K562 (cell line): ENCODE data around the gene LLPH. TPM values are rescaled to one million over a fixed set of nuclear protein-coding genes. Genes with fewer than 3 reads are reported as not detected.

Experiments
- ATAC-seq: fragments of 200-7000 bp; cut with Tn5 transposase; 3 replicates; pipeline ENCODE4 v1.9.1; 2020; ENCODE audit warnings: moderate library complexity
- BruUV-seq: library from RNA; stranded (reverse); fragments of 400-500 nt; replicated peaks from 2 replicates; lab custom pipeline; 2021; lab: Mats Ljungman, UMichigan
- CTCF ChIA-PET: fragments of 300-600 bp; formaldehyde crosslinking; extraction: SDS; loops from one replicate; lab custom pipeline; 2021; ENCODE audit warnings: low intra/inter-chr PET ratio; lab: Yijun Ruan, JAX
- POLR2A ChIA-PET: fragments of 300-600, 350-650 bp; sonication (Branson Sonifier 250); formaldehyde crosslinking; extraction: SDS; loops from one replicate; lab custom pipeline; 2021; ENCODE audit warnings: antibody characterized with exemption, inconsistent platforms; lab: Yijun Ruan, JAX
- DNase-seq, 4 experiments: peaks; one replicate each; pipeline versions ENCODE4 v3.0.0 to v3.0.0-alpha.2; 2011 to 2018; ENCODE audit warnings: low spot score in 3 of 4, mixed read lengths in 3 of 4; ENCODE audit errors: extremely low read depth in 1 of 4
- FAIRE-seq: peaks from 2 replicates; lab custom pipeline; 2011; peaks lifted over from hg19 to GRCh38; lab: Jason Lieb, UNC
- H2AFZ ChIP-seq: 2 replicates; pipeline ENCODE4 v1.6.0; 2011; ENCODE audit warnings: low read depth, low read length, control low read depth, inconsistent platforms
- H3K27ac ChIP-seq: fragments of 200-600 bp; 3 replicates; pipeline ENCODE4 v1.8.0; 2011; ENCODE audit warnings: low read depth, mild to moderate bottlenecking, control low read depth, inconsistent platforms, low read length, moderate library complexity, mixed read lengths; ENCODE audit errors: extremely low read depth
- H3K27me3 ChIP-seq, 2 experiments: fragments of 300-600 bp in 1 of 2; 2 replicates in 1 of 2; 3 replicates in 1 of 2; pipeline versions ENCODE4 v1.6.0 to v1.8.0; 2011; ENCODE audit warnings: inconsistent platforms in 2 of 2, low read length in 2 of 2, mild to moderate bottlenecking in 1 of 2, mixed read lengths in 1 of 2, moderate library complexity in 1 of 2; ENCODE audit not compliant: control insufficient read depth in 2 of 2, insufficient read depth in 2 of 2
- H3K36me3 ChIP-seq: fragments of 300-600 bp; 3 replicates; pipeline ENCODE4 v1.8.0; 2011; ENCODE audit warnings: mild to moderate bottlenecking, low read length, inconsistent platforms; ENCODE audit not compliant: control insufficient read depth, insufficient read depth
- H3K4me1 ChIP-seq, 2 experiments: fragments of 200-600 bp in 1 of 2; replicated peaks in 1 of 2; 2 replicates in 1 of 2; 3 replicates in 1 of 2; pipeline versions ENCODE4 v1.5.1 to v1.8.0; 2011; ENCODE audit warnings: inconsistent platforms in 2 of 2, low read length in 2 of 2, mild to moderate bottlenecking in 1 of 2, mixed read lengths in 1 of 2, moderate library complexity in 1 of 2; ENCODE audit not compliant: control insufficient read depth in 2 of 2, insufficient read depth in 2 of 2
- H3K4me2 ChIP-seq: 2 replicates; pipeline ENCODE4 v1.6.1; 2011; ENCODE audit warnings: low read length, control low read depth, inconsistent platforms, mixed read lengths; ENCODE audit not compliant: insufficient read depth
- H3K4me3 ChIP-seq: fragments of 200-600 bp; sonication (generic), shearing (Covaris generic); 2 replicates; pipeline ENCODE4 v1.5.1; 2016; ENCODE audit warnings: control low read depth, inconsistent platforms
- H3K79me2 ChIP-seq: fragments of 200-600 bp; 3 replicates; pipeline ENCODE4 v1.8.0; 2011; ENCODE audit warnings: low read length, inconsistent platforms; ENCODE audit not compliant: control insufficient read depth, insufficient read depth
- H3K9ac ChIP-seq, 2 experiments: 2 replicates each; pipeline versions ENCODE4 v1.6.0 to v1.6.1; 2011; ENCODE audit warnings: low read depth in 2 of 2, low read length in 2 of 2, control low read depth in 1 of 2, inconsistent platforms in 1 of 2, mild to moderate bottlenecking in 1 of 2, mixed read lengths in 1 of 2; ENCODE audit not compliant: insufficient read depth in 1 of 2
- H3K9me1 ChIP-seq: one replicate; pipeline ENCODE4 v1.6.0; 2011; ENCODE audit warnings: inconsistent platforms, mild to moderate bottlenecking, low read length, moderate library complexity; ENCODE audit not compliant: control insufficient read depth, insufficient read depth
- H3K9me3 ChIP-seq: replicated peaks from 2 replicates; pipeline ENCODE4 v1.5.1; 2011; ENCODE audit warnings: low read depth, low read length, inconsistent platforms; ENCODE audit not compliant: control insufficient read depth, insufficient read depth
- H4K20me1 ChIP-seq: replicated peaks from 2 replicates; pipeline ENCODE4 v1.6.1; 2011; ENCODE audit warnings: low read length, inconsistent platforms, mixed read lengths; ENCODE audit not compliant: control insufficient read depth, insufficient read depth
- CEBPB ChIP-seq: fragments of 450-650 bp; IDR thresholded peaks from 2 replicates; pipeline ENCODE4 v1.6.1; 2016; ENCODE audit warnings: missing genetic modification characterization, missing compliant biosample characterization
- CEBPG ChIP-seq, 3 experiments: fragments of 200-800 bp in 1 of 3; sonication (Bioruptor generic) in 1 of 3; sonication (generic) in 1 of 3; formaldehyde crosslinking in 1 of 3; IDR thresholded peaks in 2 of 3; conservative IDR thresholded peaks in 1 of 3; 2 replicates each; pipeline versions ENCODE4 v1.6.1 to v1.8.0; 2016 to 2022; ENCODE audit warnings: missing compliant biosample characterization in 2 of 3, missing genetic modification characterization in 2 of 3, mild to moderate bottlenecking in 1 of 3, missing genetic modification reagents in 1 of 3
- ELF4 ChIP-seq: fragments of 450-650 bp; formaldehyde crosslinking; IDR thresholded peaks from 2 replicates; pipeline ENCODE4 v1.4.0; 2022; ENCODE audit warnings: missing genetic modification characterization
- MLX ChIP-seq, 2 experiments: fragments of 450-650 bp in 1 of 2; sonication (generic) in 1 of 2; formaldehyde crosslinking; conservative IDR thresholded peaks; 2 replicates each; pipeline versions ENCODE4 v1.4.0 to v1.8.1; 2020 to 2022; ENCODE audit warnings: mild to moderate bottlenecking in 1 of 2, missing genetic modification reagents in 1 of 2
- MTA3 ChIP-seq: fragments of 450-650 bp; formaldehyde crosslinking; IDR thresholded peaks from 2 replicates; pipeline ENCODE4 v1.6.1; 2017; ENCODE audit warnings: mild to moderate bottlenecking, borderline replicate concordance
- NONO ChIP-seq, 2 experiments: fragments of 200-400 bp in 1 of 2; fragments of 450-650 bp in 1 of 2; formaldehyde crosslinking in 1 of 2; IDR thresholded peaks; 2 replicates each; pipeline ENCODE4 v1.6.1; 2017; ENCODE audit warnings: low read depth in 2 of 2, mild to moderate bottlenecking in 2 of 2, moderate library complexity in 2 of 2, low read length in 1 of 2
- SMC3 ChIP-seq: conservative IDR thresholded peaks from 2 replicates; pipeline ENCODE4 v1.6.1; 2011; ENCODE audit warnings: low read depth, low read length, improper control_type of control experiment; ENCODE audit not compliant: insufficient read depth
- SRSF1 ChIP-seq: fragments of 200-400 bp; formaldehyde crosslinking; IDR thresholded peaks from 2 replicates; pipeline ENCODE4 v1.6.1; 2017; ENCODE audit warnings: mild to moderate bottlenecking, low read depth, low read length, moderate library complexity
- ZNF232 ChIP-seq: sonication (generic); formaldehyde crosslinking; IDR thresholded peaks from 2 replicates; pipeline ENCODE4 v1.8.0; 2022; ENCODE audit warnings: mild to moderate bottlenecking, missing genetic modification reagents
- ZNF24 ChIP-seq: fragments of 450-650 bp; IDR thresholded peaks from 2 replicates; pipeline ENCODE4 v1.6.1; 2016
- ZNF3 ChIP-seq: fragments of 250-450 bp; sonication (Bioruptor Pico); IDR thresholded peaks from 2 replicates; pipeline ENCODE4 v1.5.0; 2021; ENCODE audit warnings: mild to moderate bottlenecking, moderate library complexity
- ZNF717 ChIP-seq: fragments of 250-450 bp; sonication (Bioruptor Pico); IDR thresholded peaks from 2 replicates; pipeline ENCODE4 v1.5.0; 2021
- ZNF778 ChIP-seq: fragments of 450-650 bp; formaldehyde crosslinking; IDR thresholded peaks from 2 replicates; pipeline ENCODE4 v1.4.0; 2020; ENCODE audit warnings: mild to moderate bottlenecking, moderate library complexity
- WGBS: fragments of 100-300 bp; shearing (Covaris generic); methylation state at CpG from one replicate; pipeline ENCODE4 v1.1.6; 2016; ENCODE audit warnings: low coverage, mixed read lengths; ENCODE audit not compliant: insufficient coverage; ENCODE audit errors: missing lambda C conversion rate; 5-methylcytosine and 5-hydroxymethylcytosine counted together
- in situ Hi-C: fragments of 300-500 bp; cut with MboI; formaldehyde crosslinking; loops from 4 replicates; pipeline ENCODE4 v1.15.0; 2018; ENCODE audit warnings: inconsistent platforms, mixed read lengths
- intact Hi-C: fragments of 100-400 bp; cut with micrococcal nuclease; formaldehyde crosslinking; loops from 2 replicates; pipeline ENCODE4 v1.14.2; 2022
- polyA plus RNA-seq, 8 experiments: library from polyadenylated mRNA; depleted of rRNA in 4 of 8; stranded (reverse) in 5 of 8; unstranded in 3 of 8; fragments of >200 nt; fragmentation: Nextera tagmentation in 2 of 8; fragmentation: Illumina TruSeq in 1 of 8; extraction: Ambion mirVana in 2 of 8; extraction: Trizol in 1 of 8; gene quantifications; 2 replicates each; pipeline versions ENCODE4 v1.2.1 to v1.2.3, GENCODE V29; 2011 to 2014; ENCODE audit warnings: inconsistent platforms in 1 of 8, missing spikeins in 1 of 8
- total RNA-seq, 7 experiments: library from RNA; depleted of rRNA in 6 of 7; stranded (reverse); fragments of >200 nt in 6 of 7; fragmentation: Illumina TruSeq in 2 of 7; extraction: Trizol in 2 of 7; gene quantifications; 2 replicates each; pipeline versions ENCODE4 v1.2.1 to v1.2.3, GENCODE V29; 2011 to 2021; ENCODE audit warnings: low replicate concordance in 1 of 7
- TF ChIP-seq, protein P1 (sequence below): fragments of 450-650 bp; formaldehyde crosslinking; IDR thresholded peaks from 2 replicates; pipeline ENCODE4 v1.4.0; 2022; ENCODE audit warnings: missing genetic modification characterization
- TF ChIP-seq, protein P2 (sequence below): fragments of 250-450 bp; sonication (Bioruptor Pico); IDR thresholded peaks from 2 replicates; pipeline ENCODE4 v1.5.0; 2021

LLPH gene
- total and polyA plus RNA-seq, 9 of the 15 experiments (the other 6 are each of a cell fraction or from before 2014, with no cell fraction given) = 19.1 to 87.3 (median 59.6) TPM

GRCh38 chr12:66111605-66112004 is 18.9 kb downstream of the LLPH start:
- H3K79me2 ChIP-seq = no peaks in the 10 kb centered on the region
- POLR2A ChIA-PET = no interaction called here

GRCh38 chr12:66109056-66109455 is 21.5 kb downstream of the LLPH start:
- ChIA-PET POLR2A (no interaction called here), CTCF (no interaction called here)
- intact Hi-C loops = loop anchor here (5.0 to 10.0 kb wide), 2 partner anchors 124 to 802 kb away; no protein-coding TSS in a partner anchor
- H2AFZ ChIP-seq = no peak overlapping the region
- H3K27ac ChIP-seq = no peak overlapping the region
- no peaks in the 10 kb centered on the region for H3K36me3 ChIP-seq
- in situ Hi-C loops = no loop called here
- no peaks in the 10 kb centered on the region for H4K20me1 ChIP-seq
- DNase-seq (no peak), FAIRE-seq (no peak), ATAC-seq (no peak)
- no peaks in the 10 kb centered on the region for H3K27me3 ChIP-seq
- H3K9me3 ChIP-seq = no peaks in the 10 kb centered on the region
- 3% methylated on average over 4 of the region's 4 CpGs for WGBS
- H3K4me3 ChIP-seq = no peak overlapping the region
- no peak overlapping the region for H3K9ac ChIP-seq
- H3K4me2 ChIP-seq = no peak overlapping the region
- no peaks in the 10 kb centered on the region for H3K9me1 ChIP-seq
- H3K79me2 ChIP-seq = no peaks in the 10 kb centered on the region
- no peaks in the 10 kb centered on the region for H3K4me1 ChIP-seq
- BruUV-seq = no TSS peak
- TF ChIP-seq SRSF1 (no peak), ZNF24 (no peak), ELF4 (CRISPR knock-in tag) (no peak), MTA3 (no peak), ZNF232 (no peak), SMC3 (no peak), MLX (CRISPR knock-in tag; conservative IDR thresholded peaks at IDR 0.05) (no peak), ZNF717 (CRISPR knock-in tag) (no peak), ZNF778 (no peak)
- TF ChIP-seq, protein P1, sequence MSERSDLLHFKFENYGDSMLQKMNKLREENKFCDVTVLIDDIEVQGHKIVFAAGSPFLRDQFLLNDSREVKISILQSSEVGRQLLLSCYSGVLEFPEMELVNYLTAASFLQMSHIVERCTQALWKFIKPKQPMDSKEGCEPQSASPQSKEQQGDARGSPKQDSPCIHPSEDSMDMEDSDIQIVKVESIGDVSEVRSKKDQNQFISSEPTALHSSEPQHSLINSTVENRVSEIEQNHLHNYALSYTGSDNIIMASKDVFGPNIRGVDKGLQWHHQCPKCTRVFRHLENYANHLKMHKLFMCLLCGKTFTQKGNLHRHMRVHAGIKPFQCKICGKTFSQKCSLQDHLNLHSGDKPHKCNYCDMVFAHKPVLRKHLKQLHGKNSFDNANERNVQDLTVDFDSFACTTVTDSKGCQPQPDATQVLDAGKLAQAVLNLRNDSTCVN = no peak
- TF ChIP-seq, protein P2, sequence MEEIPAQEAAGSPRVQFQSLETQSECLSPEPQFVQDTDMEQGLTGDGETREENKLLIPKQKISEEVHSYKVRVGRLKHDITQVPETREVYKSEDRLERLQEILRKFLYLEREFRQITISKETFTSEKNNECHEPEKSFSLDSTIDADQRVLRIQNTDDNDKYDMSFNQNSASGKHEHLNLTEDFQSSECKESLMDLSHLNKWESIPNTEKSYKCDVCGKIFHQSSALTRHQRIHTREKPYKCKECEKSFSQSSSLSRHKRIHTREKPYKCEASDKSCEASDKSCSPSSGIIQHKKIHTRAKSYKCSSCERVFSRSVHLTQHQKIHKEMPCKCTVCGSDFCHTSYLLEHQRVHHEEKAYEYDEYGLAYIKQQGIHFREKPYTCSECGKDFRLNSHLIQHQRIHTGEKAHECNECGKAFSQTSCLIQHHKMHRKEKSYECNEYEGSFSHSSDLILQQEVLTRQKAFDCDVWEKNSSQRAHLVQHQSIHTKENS = no peak

More at GRCh38 chr12:66111605-66112004, 18.9 kb downstream of the LLPH start:
- Histone ChIP-seq H3K36me3 (no peaks in the 10 kb centered on the region), H2AFZ (no peak overlapping the region), H3K27ac (no peak overlapping the region), H3K9me3 (no peaks in the 10 kb centered on the region), H3K9ac (no peak overlapping the region), H3K4me2 (no peak overlapping the region), H3K27me3 (no peaks in the 10 kb centered on the region), H3K4me3 (no peak overlapping the region), H3K4me1 (no peaks in the 10 kb centered on the region), H4K20me1 (no peaks in the 10 kb centered on the region), H3K9me1 (no peaks in the 10 kb centered on the region)
- BruUV-seq = no TSS peak
- in situ Hi-C loops (no loop called here), intact Hi-C loops (no loop called here)
- DNase-seq (no peak), ATAC-seq (no peak), FAIRE-seq (no peak)
- TF ChIP-seq CEBPG (CRISPR knock-in tag; IDR thresholded peaks at IDR 0.05) (no peak), CEBPG (tag; conservative IDR thresholded peaks at IDR 0.05 in 1 of 2, IDR thresholded peaks at IDR 0.05 in 1 of 2) (peak in 1 of 2 experiments; percentile 44; a peak in 1 of 4 replicates), CEBPB (peak; percentile 48), ZNF3 (CRISPR knock-in tag) (no peak), NONO (IDR thresholded peaks at IDR 0.05; ENCODE audit: low read depth in 2 of 2, low read length in 1 of 2) (no peak)
- CTCF ChIA-PET = no interaction called here
